NB4 (cell line): ENCODE results near the gene ITGB3.

Experiments used
- DNase-seq: peaks from one replicate; pipeline ENCODE4 v3.0.0; 2010; ENCODE audit warnings: low read depth
- H3K4me3 ChIP-seq: one replicate; pipeline ENCODE4 v1.5.1; 2011; ENCODE audit warnings: mild to moderate bottlenecking, low read depth, low read length, moderate library complexity
- MYC ChIP-seq: IDR thresholded peaks from 2 replicates; pipeline ENCODE4 v1.6.1; 2011; ENCODE audit warnings: low read depth, low read length
- POLR2A ChIP-seq: IDR thresholded peaks from 2 replicates; pipeline ENCODE4 v1.6.1; 2011; ENCODE audit warnings: mild to moderate bottlenecking; ENCODE audit not compliant: insufficient read length; ENCODE audit errors: extremely low read depth
- TF ChIP-seq, protein P1 (sequence below): IDR thresholded peaks from 2 replicates; pipeline ENCODE4 v1.6.1; 2011; ENCODE audit warnings: low read depth, low read length
- TF ChIP-seq, protein P2 (sequence below): IDR thresholded peaks from one replicate; pipeline ENCODE4 v1.5.1; 2012; ENCODE audit warnings: low read depth, low read length

Gene ITGB3

DNA sequence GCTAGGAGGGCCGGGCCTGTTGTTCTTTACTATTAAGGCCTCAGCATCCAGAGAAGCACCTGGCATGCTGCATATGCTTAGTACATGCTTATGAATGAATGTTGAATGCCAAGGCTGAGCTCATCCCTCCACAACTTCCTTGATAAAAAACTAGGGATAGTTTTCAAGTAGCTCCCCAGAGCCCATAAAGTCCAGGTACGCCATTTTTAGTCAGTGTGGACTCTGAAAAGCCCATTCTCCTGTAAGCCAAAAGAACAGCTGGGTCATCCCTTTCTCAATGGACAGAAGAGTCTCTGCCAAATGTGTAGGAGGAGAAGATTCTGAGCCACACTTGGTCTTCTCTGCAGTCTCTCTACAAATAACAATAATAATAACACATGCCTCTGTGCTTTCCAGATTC lies 8.9 kb upstream of the ITGB3 start:
- TF ChIP-seq MYC (no peak), POLR2A (no peak)
- TF ChIP-seq, protein P1, sequence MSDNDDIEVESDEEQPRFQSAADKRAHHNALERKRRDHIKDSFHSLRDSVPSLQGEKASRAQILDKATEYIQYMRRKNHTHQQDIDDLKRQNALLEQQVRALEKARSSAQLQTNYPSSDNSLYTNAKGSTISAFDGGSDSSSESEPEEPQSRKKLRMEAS = no peak
- TF ChIP-seq, protein P2, sequence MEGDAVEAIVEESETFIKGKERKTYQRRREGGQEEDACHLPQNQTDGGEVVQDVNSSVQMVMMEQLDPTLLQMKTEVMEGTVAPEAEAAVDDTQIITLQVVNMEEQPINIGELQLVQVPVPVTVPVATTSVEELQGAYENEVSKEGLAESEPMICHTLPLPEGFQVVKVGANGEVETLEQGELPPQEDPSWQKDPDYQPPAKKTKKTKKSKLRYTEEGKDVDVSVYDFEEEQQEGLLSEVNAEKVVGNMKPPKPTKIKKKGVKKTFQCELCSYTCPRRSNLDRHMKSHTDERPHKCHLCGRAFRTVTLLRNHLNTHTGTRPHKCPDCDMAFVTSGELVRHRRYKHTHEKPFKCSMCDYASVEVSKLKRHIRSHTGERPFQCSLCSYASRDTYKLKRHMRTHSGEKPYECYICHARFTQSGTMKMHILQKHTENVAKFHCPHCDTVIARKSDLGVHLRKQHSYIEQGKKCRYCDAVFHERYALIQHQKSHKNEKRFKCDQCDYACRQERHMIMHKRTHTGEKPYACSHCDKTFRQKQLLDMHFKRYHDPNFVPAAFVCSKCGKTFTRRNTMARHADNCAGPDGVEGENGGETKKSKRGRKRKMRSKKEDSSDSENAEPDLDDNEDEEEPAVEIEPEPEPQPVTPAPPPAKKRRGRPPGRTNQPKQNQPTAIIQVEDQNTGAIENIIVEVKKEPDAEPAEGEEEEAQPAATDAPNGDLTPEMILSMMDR = no peak
- no peak for DNase-seq
- H3K4me3 ChIP-seq = no peak overlapping the region

DNA sequence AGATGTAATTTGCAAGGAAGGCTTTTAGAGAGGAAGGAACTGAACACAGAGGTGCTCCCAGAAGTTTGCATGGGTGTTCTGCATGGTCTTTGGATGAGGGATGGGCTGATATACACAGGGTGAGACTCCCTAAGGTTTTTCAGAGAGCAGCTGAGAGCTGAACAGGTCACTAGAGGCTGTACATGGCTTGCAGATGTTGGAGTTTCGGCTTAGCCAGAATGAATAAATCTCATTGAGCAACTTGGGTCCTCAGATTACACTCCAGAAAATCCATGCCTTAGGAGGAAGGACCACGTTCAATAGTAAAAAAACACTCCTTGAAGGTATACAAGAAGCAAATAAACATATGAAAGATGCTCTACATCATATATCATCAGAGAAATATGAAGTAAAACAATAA lies 7.5 kb upstream of the ITGB3 start:
- DNase-seq = no peak
- H3K4me3 ChIP-seq = no peak overlapping the region
- TF ChIP-seq, protein P1 = no peak
- TF ChIP-seq, protein P2 = no peak
- TF ChIP-seq POLR2A (no peak), MYC (no peak)

DNA sequence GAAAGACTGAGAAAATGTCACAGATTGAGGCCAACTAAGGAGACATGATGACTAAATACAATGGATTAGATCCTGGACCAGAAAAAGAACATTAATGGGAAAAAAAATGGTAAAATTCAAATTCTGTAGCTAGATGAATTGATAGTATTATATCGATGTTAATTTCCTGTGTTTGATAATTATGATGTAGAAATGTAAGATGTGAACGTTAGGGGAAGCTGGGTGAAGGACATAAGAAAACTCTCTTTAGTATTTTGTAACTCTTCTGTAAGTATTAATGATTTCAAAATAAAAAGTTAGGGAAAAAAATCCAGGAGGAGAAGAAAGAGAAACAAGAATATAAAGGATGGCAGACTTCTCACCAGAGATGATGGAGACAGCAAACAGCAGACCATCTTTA lies 2.8 kb upstream of the ITGB3 start:
- TF ChIP-seq MYC (no peak), POLR2A (no peak)
- TF ChIP-seq, protein P1 = no peak
- TF ChIP-seq, protein P2 = no peak
- no peak for DNase-seq
- no peak overlapping the region for H3K4me3 ChIP-seq

DNA sequence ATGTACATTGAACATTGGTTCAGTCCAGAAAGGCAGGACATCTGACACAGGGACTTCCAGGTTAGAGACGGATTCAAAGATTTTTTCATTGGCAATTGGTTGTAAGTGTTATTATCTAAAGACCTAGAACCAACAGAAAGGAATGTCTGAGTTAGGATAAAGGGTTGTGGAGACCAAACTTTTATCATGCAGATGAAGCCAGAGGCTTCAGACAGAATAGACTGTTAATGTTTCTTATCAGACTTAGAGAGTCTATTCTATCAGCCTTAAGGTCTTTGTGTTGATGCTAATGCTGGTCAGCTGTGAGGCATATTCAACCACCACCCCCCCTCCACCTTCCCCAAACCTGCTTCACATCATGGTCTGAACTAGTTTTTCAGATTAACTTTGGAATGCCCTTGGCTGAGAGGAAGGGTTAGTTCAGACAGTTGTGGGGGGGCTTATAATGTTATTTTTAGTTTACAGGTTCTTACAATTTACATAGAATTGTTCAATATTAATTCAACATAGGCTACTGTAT lies 2.1 kb upstream of the ITGB3 start:
- TF ChIP-seq MYC (no peak), POLR2A (no peak)
- TF ChIP-seq, protein P1 = no peak
- TF ChIP-seq, protein P2 = no peak
- DNase-seq = no peak
- no peak overlapping the region for H3K4me3 ChIP-seq

DNA sequence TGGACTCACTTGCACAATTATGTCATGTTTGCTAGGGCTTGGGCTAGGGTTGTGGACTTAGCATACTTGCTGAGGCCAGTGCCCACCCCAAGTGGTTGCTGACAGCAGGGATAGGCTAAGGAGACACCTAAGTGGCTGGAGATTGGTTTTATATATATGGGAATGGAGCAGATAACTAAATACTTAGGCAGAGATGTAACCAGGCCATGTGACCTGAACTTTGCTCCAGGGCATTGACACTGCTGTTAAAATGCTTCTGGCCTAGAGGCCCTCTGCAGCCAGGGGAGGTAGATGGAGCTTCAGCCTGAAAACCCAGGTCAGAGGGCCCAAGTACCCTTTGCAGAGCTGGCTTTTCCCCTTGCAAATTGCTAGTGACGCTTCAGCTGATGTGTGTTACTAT lies 1.4 kb upstream of the ITGB3 start:
- DNase-seq = no peak
- no peak overlapping the region for H3K4me3 ChIP-seq
- TF ChIP-seq, protein P2 = no peak
- TF ChIP-seq, protein P1 = no peak
